ENCODE measurements around the gene SPDYE17.
"Not testable (repeated sequence)": the region's sequence is repeated elsewhere in the genome, so short reads cannot be mapped to it uniquely, and the experiment has no call there.

SPDYE17 gene

GRCh38 chr7:76992204-76992603, 40.0 kb downstream of the SPDYE17 start:
- not testable (repeated sequence) for H3K9me3 ChIP-seq (ENCODE audit: low read depth, low read length); DNase-seq (ENCODE audit: low read depth, low spot score); H3K27ac ChIP-seq; H3K9ac ChIP-seq (ENCODE audit: insufficient read length); H3K4me3 ChIP-seq; H3K36me3 ChIP-seq (ENCODE audit: insufficient read depth, low read length)

DNA sequence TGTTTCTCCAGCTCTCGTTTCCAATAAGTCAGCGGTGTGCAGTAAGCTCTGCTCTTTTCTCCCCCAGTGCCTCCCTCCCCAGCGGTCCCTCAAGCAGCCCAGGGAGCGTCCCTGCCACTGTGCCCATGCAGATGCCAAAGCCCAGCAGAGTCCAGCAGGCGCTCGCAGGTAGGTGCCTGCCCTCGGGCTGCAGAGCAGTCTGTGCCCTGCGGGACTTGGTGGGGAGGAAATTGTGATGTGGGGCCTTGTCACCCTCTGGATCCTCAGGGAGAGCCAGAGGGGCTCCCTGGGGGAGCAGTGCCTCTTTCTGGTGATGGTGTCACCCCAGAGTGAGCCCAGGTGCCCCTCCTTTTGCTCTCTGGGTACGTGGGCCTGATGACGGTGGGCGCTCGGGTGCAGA, 42.0 kb downstream of the SPDYE17 start:
- not testable (repeated sequence) for H3K9ac ChIP-seq (ENCODE audit: insufficient read length); H3K36me3 ChIP-seq (ENCODE audit: insufficient read depth, low read length); H3K27ac ChIP-seq; H3K4me3 ChIP-seq; DNase-seq (ENCODE audit: low read depth, low spot score); H3K9me3 ChIP-seq (ENCODE audit: low read depth, low read length)

DNA sequence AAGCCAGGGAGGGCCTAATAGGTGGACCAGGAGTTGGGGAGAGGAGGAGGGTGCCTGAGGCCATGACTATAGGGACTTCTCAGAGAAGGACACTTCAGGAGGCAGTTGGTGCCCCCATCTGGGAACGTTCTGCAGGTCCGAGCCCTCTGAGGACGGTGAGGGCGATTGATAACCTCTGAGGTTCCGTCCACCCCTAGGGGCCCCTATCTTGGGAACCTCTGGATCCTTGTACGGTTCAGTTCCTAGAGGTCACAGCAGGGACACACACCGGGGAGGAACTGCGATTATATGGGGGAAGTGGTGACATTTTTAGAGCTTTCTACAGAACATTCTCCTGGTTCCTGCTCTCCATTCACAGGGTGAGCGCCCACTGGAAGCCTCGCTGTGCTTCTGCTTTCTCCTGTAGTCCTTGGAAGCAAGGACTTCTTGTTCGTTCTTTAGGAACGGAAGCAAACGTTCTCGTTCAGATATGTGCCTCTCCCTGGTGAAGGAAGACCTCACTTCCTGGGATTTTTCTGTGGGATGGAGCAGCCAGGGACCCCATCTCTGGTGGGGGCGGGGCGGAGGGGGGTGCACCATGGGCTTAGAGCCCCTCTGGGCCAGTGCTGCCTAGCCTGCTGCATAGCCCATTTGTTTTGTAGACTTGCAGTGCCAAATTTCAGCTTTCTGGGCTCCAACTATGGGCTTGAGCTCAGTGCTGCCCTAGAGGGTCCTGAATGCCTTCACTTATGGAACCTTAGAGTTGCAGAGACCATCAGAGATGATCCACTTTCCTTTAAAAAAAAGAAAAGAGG, 46.0 kb downstream of the SPDYE17 start:
- H3K4me3 ChIP-seq; DNase-seq (ENCODE audit: low read depth, low spot score); H3K9ac ChIP-seq (ENCODE audit: insufficient read length); H3K36me3 ChIP-seq (ENCODE audit: insufficient read depth, low read length); H3K9me3 ChIP-seq (ENCODE audit: low read depth, low read length); H3K27ac ChIP-seq: not testable (repeated sequence)

DNA sequence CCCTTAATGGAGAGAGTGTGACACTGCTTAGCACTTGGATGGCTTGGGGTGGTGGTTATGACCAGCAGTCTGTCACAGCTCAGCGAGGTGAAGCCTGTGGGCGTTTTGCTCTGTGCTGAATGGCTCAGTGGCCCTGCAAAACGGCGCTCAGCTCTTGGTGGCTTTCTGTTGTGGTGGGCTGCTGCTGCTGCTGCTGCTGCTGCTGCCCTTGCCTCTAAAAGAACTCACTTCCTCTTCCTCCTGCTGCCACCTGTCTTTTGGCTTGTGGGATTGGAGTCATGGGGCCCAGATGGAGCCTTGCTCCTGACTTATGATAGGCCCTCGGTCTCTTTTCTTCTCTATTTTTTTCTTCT, 47.4 kb downstream of the SPDYE17 start:
- not testable (repeated sequence) for H3K4me3 ChIP-seq; DNase-seq (ENCODE audit: low read depth, low spot score); H3K9ac ChIP-seq (ENCODE audit: insufficient read length); H3K36me3 ChIP-seq (ENCODE audit: insufficient read depth, low read length); H3K27ac ChIP-seq; H3K9me3 ChIP-seq (ENCODE audit: low read depth, low read length)

GRCh38 chr7:76983937-76984783, 48.0 kb downstream of the SPDYE17 start:
- not testable (repeated sequence) for H3K27ac ChIP-seq; H3K9me3 ChIP-seq (ENCODE audit: low read depth, low read length); DNase-seq (ENCODE audit: low read depth, low spot score); H3K9ac ChIP-seq (ENCODE audit: insufficient read length); H3K4me3 ChIP-seq; H3K36me3 ChIP-seq (ENCODE audit: insufficient read depth, low read length)

GRCh38 chr7:76983333-76983732, 48.8 kb downstream of the SPDYE17 start:
- not testable (repeated sequence) for DNase-seq (ENCODE audit: low read depth, low spot score); H3K9me3 ChIP-seq (ENCODE audit: low read depth, low read length); H3K27ac ChIP-seq; H3K4me3 ChIP-seq; H3K36me3 ChIP-seq (ENCODE audit: insufficient read depth, low read length); H3K9ac ChIP-seq (ENCODE audit: insufficient read length)

DNA sequence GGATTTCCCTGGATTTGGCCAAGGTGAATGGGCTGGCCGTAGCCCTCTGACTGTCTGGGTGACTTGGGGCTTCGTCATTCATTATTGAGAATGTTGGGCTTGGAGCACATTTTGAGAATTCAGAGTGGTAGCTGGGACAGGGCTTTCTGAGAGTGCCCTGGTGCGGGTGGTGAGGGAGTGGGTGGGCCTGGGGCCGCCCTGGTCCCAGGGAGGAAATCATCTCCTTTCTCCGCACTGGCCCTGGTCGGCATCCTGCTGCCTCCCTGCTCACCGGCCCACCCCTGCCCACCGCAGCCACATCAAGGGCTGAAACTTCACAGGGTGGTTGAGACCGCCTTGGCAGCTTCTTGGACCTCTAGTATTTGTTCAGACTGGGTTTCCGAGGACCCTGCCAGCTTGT, 49.7 kb downstream of the SPDYE17 start:
- not testable (repeated sequence) for DNase-seq (ENCODE audit: low read depth, low spot score); H3K36me3 ChIP-seq (ENCODE audit: insufficient read depth, low read length); H3K4me3 ChIP-seq; H3K27ac ChIP-seq; H3K9ac ChIP-seq (ENCODE audit: insufficient read length); H3K9me3 ChIP-seq (ENCODE audit: low read depth, low read length)

- H3K9ac ChIP-seq (ENCODE audit: insufficient read length); H3K27ac ChIP-seq; H3K4me3 ChIP-seq; H3K36me3 ChIP-seq (ENCODE audit: insufficient read depth, low read length); H3K9me3 ChIP-seq (ENCODE audit: low read depth, low read length); DNase-seq (ENCODE audit: low read depth, low spot score): not testable (repeated sequence)
These were observed 50.8 kb downstream of the SPDYE17 start for GRCh38 chr7:76981187-76981970.

DNA sequence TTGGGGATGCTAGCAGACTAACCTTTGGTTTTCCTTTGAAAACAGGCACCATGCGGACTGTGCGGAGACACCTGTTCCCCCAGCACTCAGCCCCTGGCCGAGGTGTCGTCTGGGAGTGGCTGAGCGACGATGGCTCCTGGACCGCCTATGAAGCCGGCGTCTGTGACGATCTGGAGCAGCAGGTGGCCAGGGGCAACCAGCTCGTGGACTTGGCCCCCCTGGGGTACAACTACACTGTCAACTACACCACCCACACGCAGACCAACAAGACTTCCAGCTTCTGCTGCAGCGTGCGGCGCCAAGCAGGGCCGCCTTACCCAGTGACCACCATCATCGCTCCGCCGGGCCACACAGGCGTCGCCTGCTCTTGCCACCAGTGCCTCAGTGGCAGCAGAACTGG, 51.6 kb downstream of the SPDYE17 start:
- not testable (repeated sequence) for DNase-seq (ENCODE audit: low read depth, low spot score); H3K27ac ChIP-seq; H3K4me3 ChIP-seq

DNA sequence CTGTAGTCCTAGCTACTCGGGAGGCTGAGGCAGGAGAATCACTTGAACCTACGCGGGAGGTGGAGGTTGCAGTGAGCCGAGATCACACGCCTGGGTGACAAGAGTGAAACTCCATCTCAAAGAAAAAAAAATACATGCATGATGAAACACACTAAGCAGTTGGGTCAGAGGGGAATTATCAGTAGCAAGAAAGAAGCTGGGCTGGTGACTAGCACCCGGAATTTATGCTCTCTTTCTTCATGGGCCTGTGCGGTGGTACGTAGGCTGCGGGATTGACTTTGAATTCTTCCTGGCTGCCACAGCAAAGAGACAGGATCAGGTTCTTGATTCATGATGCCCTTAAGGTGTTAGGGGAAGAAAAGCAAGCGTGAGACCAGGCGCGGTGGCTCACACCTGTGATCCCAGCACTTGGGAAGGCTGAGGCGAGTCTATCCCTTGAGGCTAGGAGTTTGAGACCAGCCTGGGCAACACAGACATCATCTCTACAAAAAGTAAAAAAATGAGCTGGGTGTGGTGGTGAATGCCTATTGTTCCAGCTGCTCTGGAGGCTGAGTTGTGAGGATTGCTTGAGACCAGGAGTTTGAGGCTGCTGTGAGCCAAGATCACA, 54.3 kb downstream of the SPDYE17 start:
- H3K27ac ChIP-seq; H3K36me3 ChIP-seq (ENCODE audit: insufficient read depth, low read length); H3K4me3 ChIP-seq; H3K9ac ChIP-seq (ENCODE audit: insufficient read length); DNase-seq (ENCODE audit: low read depth, low spot score); H3K9me3 ChIP-seq (ENCODE audit: low read depth, low read length): not testable (repeated sequence)

More for the DNA sequence above, 51.6 kb downstream of the SPDYE17 start:
- H3K36me3 ChIP-seq (ENCODE audit: insufficient read depth, low read length); H3K9ac ChIP-seq (ENCODE audit: insufficient read length); H3K9me3 ChIP-seq (ENCODE audit: low read depth, low read length): not testable (repeated sequence)

DNA sequence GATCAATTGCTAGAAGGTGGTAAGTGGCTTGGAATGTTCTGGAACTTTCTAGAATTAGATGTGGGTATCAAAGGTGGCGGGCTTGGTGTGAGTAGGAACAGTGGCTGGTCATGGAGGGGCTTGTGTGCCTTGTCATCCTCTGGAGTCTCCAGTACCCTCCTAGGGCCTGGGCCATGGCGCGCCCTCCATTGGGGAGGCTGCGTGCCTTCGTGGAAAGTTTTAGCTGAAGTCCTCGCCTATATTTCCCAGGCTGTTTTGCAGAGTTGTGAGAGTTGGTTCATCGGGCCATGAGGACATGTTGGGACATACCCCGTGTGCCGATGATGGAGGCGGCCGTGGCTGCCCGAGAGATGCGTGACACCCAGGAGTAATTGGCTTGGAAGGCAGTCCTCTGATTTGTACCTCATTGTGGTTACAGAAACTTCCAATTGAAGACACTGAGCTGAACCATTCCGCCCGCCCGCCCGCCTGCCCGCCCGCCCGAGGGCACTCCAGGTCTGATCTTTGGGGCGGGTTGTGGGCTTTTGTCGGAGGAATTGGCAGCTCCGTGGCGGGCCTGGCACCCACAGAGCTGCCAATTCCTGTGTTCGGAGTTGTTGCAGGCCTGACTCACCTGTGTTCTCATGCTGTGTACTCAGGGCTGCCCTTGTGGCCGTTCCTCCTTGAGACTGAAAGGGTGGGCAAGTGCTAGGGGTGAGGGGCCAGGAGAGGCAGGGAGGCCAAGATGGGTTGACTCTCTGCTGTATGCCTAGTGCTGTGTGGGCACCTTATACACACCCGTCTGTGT, 57.2 kb downstream of the SPDYE17 start:
- not testable (repeated sequence) for DNase-seq (ENCODE audit: low read depth, low spot score); H3K36me3 ChIP-seq (ENCODE audit: insufficient read depth, low read length); H3K4me3 ChIP-seq; H3K9ac ChIP-seq (ENCODE audit: insufficient read length); H3K27ac ChIP-seq; H3K9me3 ChIP-seq (ENCODE audit: low read depth, low read length)

- DNase-seq (ENCODE audit: low read depth, low spot score); H3K27ac ChIP-seq; H3K9ac ChIP-seq (ENCODE audit: insufficient read length); H3K9me3 ChIP-seq (ENCODE audit: low read depth, low read length); H3K4me3 ChIP-seq; H3K36me3 ChIP-seq (ENCODE audit: insufficient read depth, low read length): not testable (repeated sequence)
These were observed 57.8 kb downstream of the SPDYE17 start for GRCh38 chr7:76974336-76974735.

DNA sequence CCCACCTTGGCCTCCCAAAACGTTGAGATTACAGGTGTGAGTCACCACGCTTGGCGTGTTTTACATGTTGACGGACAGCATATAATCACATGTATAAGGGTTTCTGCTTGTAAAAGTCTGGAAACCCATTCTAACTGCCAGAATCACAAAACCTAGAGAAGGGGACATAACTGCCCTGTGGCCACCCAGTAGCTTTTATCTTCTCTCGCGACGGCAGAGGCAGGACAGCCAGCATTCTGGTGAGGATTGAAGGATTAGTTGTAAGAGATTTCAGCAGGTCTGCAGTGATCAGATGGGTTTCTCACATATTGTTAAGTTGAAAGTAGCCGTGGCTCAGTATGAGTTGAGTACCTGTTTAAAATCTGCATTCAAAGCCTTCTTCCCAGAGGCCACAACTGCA, 59.8 kb downstream of the SPDYE17 start:
- not testable (repeated sequence) for DNase-seq (ENCODE audit: low read depth, low spot score); H3K36me3 ChIP-seq (ENCODE audit: insufficient read depth, low read length); H3K4me3 ChIP-seq; H3K27ac ChIP-seq; H3K9ac ChIP-seq (ENCODE audit: insufficient read length); H3K9me3 ChIP-seq (ENCODE audit: low read depth, low read length)
